ENCODE results near the gene PROSER2. TPM values are rescaled to one million over a fixed set of nuclear protein-coding genes. Genes with fewer than 3 reads are reported as not detected.

Gene PROSER2
- total RNA-seq, 1 donor from 2014 or later = 7.1 TPM

GRCh38 chr10:11869219-11869618, 46.1 kb downstream of the PROSER2 start:
- TF ChIP-seq, protein P1, sequence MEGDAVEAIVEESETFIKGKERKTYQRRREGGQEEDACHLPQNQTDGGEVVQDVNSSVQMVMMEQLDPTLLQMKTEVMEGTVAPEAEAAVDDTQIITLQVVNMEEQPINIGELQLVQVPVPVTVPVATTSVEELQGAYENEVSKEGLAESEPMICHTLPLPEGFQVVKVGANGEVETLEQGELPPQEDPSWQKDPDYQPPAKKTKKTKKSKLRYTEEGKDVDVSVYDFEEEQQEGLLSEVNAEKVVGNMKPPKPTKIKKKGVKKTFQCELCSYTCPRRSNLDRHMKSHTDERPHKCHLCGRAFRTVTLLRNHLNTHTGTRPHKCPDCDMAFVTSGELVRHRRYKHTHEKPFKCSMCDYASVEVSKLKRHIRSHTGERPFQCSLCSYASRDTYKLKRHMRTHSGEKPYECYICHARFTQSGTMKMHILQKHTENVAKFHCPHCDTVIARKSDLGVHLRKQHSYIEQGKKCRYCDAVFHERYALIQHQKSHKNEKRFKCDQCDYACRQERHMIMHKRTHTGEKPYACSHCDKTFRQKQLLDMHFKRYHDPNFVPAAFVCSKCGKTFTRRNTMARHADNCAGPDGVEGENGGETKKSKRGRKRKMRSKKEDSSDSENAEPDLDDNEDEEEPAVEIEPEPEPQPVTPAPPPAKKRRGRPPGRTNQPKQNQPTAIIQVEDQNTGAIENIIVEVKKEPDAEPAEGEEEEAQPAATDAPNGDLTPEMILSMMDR (IDR thresholded peaks at IDR 0.05) = no peak
- peaks cover 2% of the 10 kb centered on the region for H3K36me3 Mint-ChIP-seq (ENCODE audit: unreplicated experiment)
- H3K27ac Mint-ChIP-seq (ENCODE audit: unreplicated experiment) = no peak overlapping the region

GRCh38 chr10:11869743-11870460, 46.7 kb downstream of the PROSER2 start:
- no peaks in the 10 kb centered on the region for H3K27me3 Mint-ChIP-seq (ENCODE audit: unreplicated experiment)
- DNase-seq (ENCODE audit: extremely low spot score, unreplicated experiment) = no peak
- H3K27ac Mint-ChIP-seq (ENCODE audit: unreplicated experiment) = no peak overlapping the region
- peaks cover 2% of the 10 kb centered on the region for H3K36me3 Mint-ChIP-seq (ENCODE audit: unreplicated experiment)
- H3K4me3 Mint-ChIP-seq (ENCODE audit: unreplicated experiment) = no peak overlapping the region
- no peaks in the 10 kb centered on the region for H3K9me3 Mint-ChIP-seq (ENCODE audit: unreplicated experiment)
- TF ChIP-seq, protein P1 (IDR thresholded peaks at IDR 0.05) = no peak
- peaks cover 7% of the 10 kb centered on the region for H3K4me1 Mint-ChIP-seq (ENCODE audit: unreplicated experiment)

More at GRCh38 chr10:11869219-11869618, 46.1 kb downstream of the PROSER2 start:
- Mint-ChIP-seq H3K9me3 (ENCODE audit: unreplicated experiment) (no peaks in the 10 kb centered on the region), H3K27me3 (ENCODE audit: unreplicated experiment) (no peaks in the 10 kb centered on the region), H3K4me3 (ENCODE audit: unreplicated experiment) (no peak overlapping the region), H3K4me1 (ENCODE audit: unreplicated experiment) (peaks cover under 1% of the 10 kb centered on the region)
- no peak for DNase-seq (ENCODE audit: extremely low spot score, unreplicated experiment)

DNA sequence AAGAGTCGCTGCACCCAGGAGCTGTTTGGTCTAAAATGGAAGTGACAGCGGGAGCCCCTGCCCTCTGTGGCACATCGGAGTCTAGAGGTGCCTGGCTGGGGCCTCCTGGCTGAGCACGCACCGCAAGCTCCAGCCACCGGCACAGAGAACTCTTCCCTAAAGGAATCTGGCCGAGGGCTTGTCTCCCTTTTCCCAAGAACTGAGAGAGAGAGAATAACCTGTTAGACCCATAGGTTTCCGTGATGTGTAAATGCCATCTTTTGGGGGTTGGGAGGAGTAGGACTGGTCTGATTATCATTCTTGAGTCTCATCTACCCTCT, 47.3 kb downstream of the PROSER2 start:
- Mint-ChIP-seq H3K36me3 (ENCODE audit: unreplicated experiment) (peaks cover 2% of the 10 kb centered on the region), H3K4me1 (ENCODE audit: unreplicated experiment) (peaks cover 13% of the 10 kb centered on the region), H3K9me3 (ENCODE audit: unreplicated experiment) (no peaks in the 10 kb centered on the region), H3K27ac (ENCODE audit: unreplicated experiment) (no peak overlapping the region), H3K4me3 (ENCODE audit: unreplicated experiment) (no peak overlapping the region), H3K27me3 (ENCODE audit: unreplicated experiment) (no peaks in the 10 kb centered on the region)
- TF ChIP-seq, protein P1 (IDR thresholded peaks at IDR 0.05) = no peak
- DNase-seq (ENCODE audit: extremely low spot score, unreplicated experiment) = no peak

- H3K4me3 Mint-ChIP-seq (ENCODE audit: unreplicated experiment) = no peak overlapping the region
- no peak for DNase-seq (ENCODE audit: extremely low spot score, unreplicated experiment)
- no peak overlapping the region for H3K27ac Mint-ChIP-seq (ENCODE audit: unreplicated experiment)
- peaks cover under 1% of the 10 kb centered on the region for H3K36me3 Mint-ChIP-seq (ENCODE audit: unreplicated experiment)
- H3K4me1 Mint-ChIP-seq (ENCODE audit: unreplicated experiment) = peaks cover 18% of the 10 kb centered on the region
- TF ChIP-seq, protein P1 (IDR thresholded peaks at IDR 0.05) = no peak
- H3K9me3 Mint-ChIP-seq (ENCODE audit: unreplicated experiment) = no peaks in the 10 kb centered on the region
- H3K27me3 Mint-ChIP-seq (ENCODE audit: unreplicated experiment) = no peaks in the 10 kb centered on the region
Measured at GRCh38 chr10:11870900-11871400, 47.8 kb downstream of the PROSER2 start.

DNA sequence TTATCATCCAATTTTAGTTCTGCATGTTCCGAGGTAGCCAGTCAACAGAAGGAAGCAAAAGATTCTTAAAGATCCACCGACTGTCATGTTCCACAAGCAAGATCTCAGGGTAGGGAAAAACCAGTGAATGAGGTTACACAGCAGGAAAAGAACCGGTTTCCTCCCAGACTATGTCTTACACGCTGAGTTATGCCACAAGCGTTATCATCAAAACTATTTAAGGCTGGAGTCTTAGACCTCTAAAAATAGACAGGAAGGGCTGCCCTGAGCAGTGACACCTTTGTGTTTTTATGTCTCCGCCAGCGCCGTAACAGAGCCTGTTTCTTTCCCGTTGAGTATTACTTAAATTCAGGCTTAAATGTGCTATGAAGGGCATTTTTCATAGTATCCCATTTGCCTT, 48.3 kb downstream of the PROSER2 start:
- no peaks in the 10 kb centered on the region for H3K27me3 Mint-ChIP-seq (ENCODE audit: unreplicated experiment)
- DNase-seq (ENCODE audit: extremely low spot score, unreplicated experiment) = no peak
- H3K36me3 Mint-ChIP-seq (ENCODE audit: unreplicated experiment) = no peaks in the 10 kb centered on the region
- no peaks in the 10 kb centered on the region for H3K9me3 Mint-ChIP-seq (ENCODE audit: unreplicated experiment)
- TF ChIP-seq, protein P1 (IDR thresholded peaks at IDR 0.05) = no peak
- H3K27ac Mint-ChIP-seq (ENCODE audit: unreplicated experiment) = no peak overlapping the region
- no peak overlapping the region for H3K4me3 Mint-ChIP-seq (ENCODE audit: unreplicated experiment)
- peaks cover 23% of the 10 kb centered on the region for H3K4me1 Mint-ChIP-seq (ENCODE audit: unreplicated experiment)

All from osteocyte (in vitro differentiated cells).